Heart left ventricle (tissue), 13 donors: ENCODE results near the gene PANK2.

Experiments used
- CTCF ChIP-seq, 12 donors: fragments of 200-600 bp; sonication (generic) in 4 of 12; IDR thresholded peaks; one replicate each; pipeline versions ENCODE4 v1.5.0 to v1.8.0; 2018 to 2022; ENCODE audit warnings: antibody characterized with exemption in 12 of 12, mild to moderate bottlenecking in 5 of 12
- POLR2A ChIP-seq, 2 donors: fragments of 450-650 bp; IDR thresholded peaks; one replicate each; pipeline ENCODE4 v1.6.1; 2017; ENCODE audit warnings: antibody characterized with exemption in 2 of 2, mild to moderate bottlenecking in 2 of 2, moderate library complexity in 2 of 2
- donor health status: ischemic (EF 13 %, LVEDD 7.1; RV severe dilation, severe dysfunction).
- donor health status: DM: no; HTN: yes; CAD: no.
- donor health status: DM: no; HTN: no; CAD: no.
- donor health status: ischemic (EF 25% LVEDD 6.9; RV normal size, moderate dysfunction).
- donor health status: ischemic (EF 25% LVEDD 5.7; RV mildly dilated, moderate dysfunction).
- donor health status: ischemic (EF 35%, LVEDD 5.7; RV mildly dilated, moderate dysfunction).
- donor health status: nonischemic (EF 11% LVEDD 7.7; RV severe dilation, severe dysfunction).
- donor health status: DM: yes; HTN: yes; CAD: no.
- donor health status: PGD.
- donor health status: ischemic (EF 29% LVEDD 5.4; RV normal size, mild dysfunction).
- donor health status: nonischemic (EF 23%, LVEDD 6.1; RV moderate dilation, normal function).

GRCh38 chr20:3924304-3925112 is 35.3 kb downstream of the PANK2 start:
- TF ChIP-seq CTCF (IDR thresholded peaks at IDR 0.05) (no peak), POLR2A (IDR thresholded peaks at IDR 0.05) (no peak)
